Peyer's patch (tissue), 4 donors: ENCODE results near the gene HTRA2.

ENCODE experiments used
- POLR2A ChIP-seq, 2 donors: fragments of 450-650 bp; IDR thresholded peaks; one replicate each; pipeline ENCODE4 v1.5.1; 2017; ENCODE audit warnings: antibody characterized with exemption in 2 of 2, mild to moderate bottlenecking in 2 of 2, moderate library complexity in 2 of 2
- TF ChIP-seq, protein P1 (sequence below), 6 experiments: fragments of 450-650 bp in 4 of 6; fragments of 200-600 bp in 2 of 6; sonication (generic) in 1 of 6; IDR thresholded peaks; one replicate each; pipeline ENCODE4 v1.5.1; 2017 to 2019; ENCODE audit warnings: antibody characterized with exemption in 6 of 6, mild to moderate bottlenecking in 3 of 6, moderate library complexity in 1 of 6

DNA sequence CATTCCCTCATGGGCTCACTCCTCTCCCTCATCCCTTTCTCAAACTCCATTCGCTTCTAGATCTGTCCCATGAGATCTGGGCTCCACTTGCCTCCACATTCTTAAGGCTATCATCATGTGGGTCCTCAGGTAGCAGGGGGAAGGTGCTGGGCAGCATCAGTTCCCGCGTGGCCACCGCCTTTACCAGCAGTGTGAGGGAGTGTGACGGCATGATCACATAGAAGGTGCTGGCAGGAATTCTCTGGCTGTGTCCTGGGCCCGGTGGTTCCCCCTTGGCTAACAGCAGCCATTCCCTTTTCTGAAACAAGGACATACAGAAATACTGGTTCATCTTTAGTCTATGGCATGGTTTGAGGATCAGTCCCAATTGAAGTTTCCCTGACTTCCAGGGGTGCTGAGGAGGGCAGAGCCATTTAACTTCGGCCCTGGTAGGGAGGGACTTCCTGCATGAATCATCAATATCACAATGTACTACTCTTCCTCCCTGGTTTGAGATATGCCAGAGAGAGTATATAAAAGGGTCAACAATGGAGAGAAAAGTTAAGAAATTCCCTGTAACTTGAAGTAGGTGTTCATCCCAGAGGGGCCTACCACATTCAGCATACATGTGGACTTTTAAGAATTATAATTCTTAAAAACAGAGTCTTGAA lies 32.5 kb downstream of the HTRA2 start:
- TF ChIP-seq POLR2A (IDR thresholded peaks at IDR 0.05): no peak
- TF ChIP-seq, protein P1, sequence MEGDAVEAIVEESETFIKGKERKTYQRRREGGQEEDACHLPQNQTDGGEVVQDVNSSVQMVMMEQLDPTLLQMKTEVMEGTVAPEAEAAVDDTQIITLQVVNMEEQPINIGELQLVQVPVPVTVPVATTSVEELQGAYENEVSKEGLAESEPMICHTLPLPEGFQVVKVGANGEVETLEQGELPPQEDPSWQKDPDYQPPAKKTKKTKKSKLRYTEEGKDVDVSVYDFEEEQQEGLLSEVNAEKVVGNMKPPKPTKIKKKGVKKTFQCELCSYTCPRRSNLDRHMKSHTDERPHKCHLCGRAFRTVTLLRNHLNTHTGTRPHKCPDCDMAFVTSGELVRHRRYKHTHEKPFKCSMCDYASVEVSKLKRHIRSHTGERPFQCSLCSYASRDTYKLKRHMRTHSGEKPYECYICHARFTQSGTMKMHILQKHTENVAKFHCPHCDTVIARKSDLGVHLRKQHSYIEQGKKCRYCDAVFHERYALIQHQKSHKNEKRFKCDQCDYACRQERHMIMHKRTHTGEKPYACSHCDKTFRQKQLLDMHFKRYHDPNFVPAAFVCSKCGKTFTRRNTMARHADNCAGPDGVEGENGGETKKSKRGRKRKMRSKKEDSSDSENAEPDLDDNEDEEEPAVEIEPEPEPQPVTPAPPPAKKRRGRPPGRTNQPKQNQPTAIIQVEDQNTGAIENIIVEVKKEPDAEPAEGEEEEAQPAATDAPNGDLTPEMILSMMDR (IDR thresholded peaks at IDR 0.05): no peak
